SK-N-SH treated with all-trans-retinoic acid at 6 μM for 48 hours (cell line): ENCODE data around the gene ATCAY.

Source experiments
- ATAC-seq: fragments of 200-7000 bp; cut with Tn5 transposase; 3 replicates; pipeline ENCODE4 v1.9.1; 2020; ENCODE audit warnings: mild to moderate bottlenecking, moderate library complexity
- ARNTL ChIP-seq: fragments of 450-650 bp; formaldehyde crosslinking; IDR thresholded peaks from 2 replicates; pipeline ENCODE4 v1.5.0; 2020; ENCODE audit warnings: low read depth, mild to moderate bottlenecking, moderate library complexity, borderline replicate concordance
- CREB5 ChIP-seq: fragments of 250-450 bp; sonication (Bioruptor Pico); IDR thresholded peaks from 2 replicates; pipeline ENCODE4 v1.5.1; 2020; ENCODE audit warnings: low read depth, mild to moderate bottlenecking, moderate library complexity
- CSRNP3 ChIP-seq: fragments of 250-450 bp; sonication (Bioruptor Pico); IDR thresholded peaks from 2 replicates; pipeline ENCODE4 v1.5.1; 2021; ENCODE audit warnings: mild to moderate bottlenecking, moderate library complexity
- ESRRG ChIP-seq: fragments of 250-450 bp; sonication (Bioruptor Pico); IDR thresholded peaks from 2 replicates; pipeline ENCODE4 v1.6.1; 2021; ENCODE audit warnings: mild to moderate bottlenecking
- OSR1 ChIP-seq: fragments of 250-450 bp; sonication (Bioruptor Pico); IDR thresholded peaks from 2 replicates; pipeline ENCODE4 v1.8.0; 2022; ENCODE audit warnings: moderate library complexity, mild to moderate bottlenecking, inconsistent platforms
- PATZ1 ChIP-seq: fragments of 250-450 bp; sonication (Bioruptor Pico); IDR thresholded peaks from 2 replicates; pipeline ENCODE4 v1.8.0; 2020; ENCODE audit warnings: mild to moderate bottlenecking, moderate library complexity, borderline replicate concordance
- POU6F1 ChIP-seq: fragments of 250-450 bp; sonication (Bioruptor Pico); IDR thresholded peaks from 2 replicates; pipeline ENCODE4 v1.8.0; 2021; ENCODE audit warnings: low read depth, mild to moderate bottlenecking, moderate library complexity, borderline replicate concordance
- PPARA ChIP-seq: fragments of 250-450 bp; sonication (Bioruptor Pico); IDR thresholded peaks from 2 replicates; pipeline ENCODE4 v1.5.0; 2020; ENCODE audit warnings: mild to moderate bottlenecking, borderline replicate concordance
- RARB ChIP-seq: fragments of 250-450 bp; sonication (Bioruptor Pico); IDR thresholded peaks from 2 replicates; pipeline ENCODE4 v1.8.0; 2021; ENCODE audit warnings: mild to moderate bottlenecking, moderate library complexity
- SNAI2 ChIP-seq: fragments of 250-450 bp; sonication (Bioruptor Pico); IDR thresholded peaks from 2 replicates; pipeline ENCODE4 v1.5.0; 2020; ENCODE audit warnings: mild to moderate bottlenecking, moderate library complexity
- TOX ChIP-seq: fragments of 250-450 bp; sonication (Bioruptor Pico); IDR thresholded peaks from 2 replicates; pipeline ENCODE4 v1.8.0; 2021; ENCODE audit warnings: mild to moderate bottlenecking, moderate library complexity, borderline replicate concordance
- TSHZ2 ChIP-seq: fragments of 250-450 bp; sonication (Bioruptor Pico); IDR thresholded peaks from 2 replicates; pipeline ENCODE4 v1.5.0; 2020; ENCODE audit warnings: mild to moderate bottlenecking, moderate library complexity
- ZC3H10 ChIP-seq: fragments of 250-450 bp; sonication (Bioruptor Pico); IDR thresholded peaks from 2 replicates; pipeline ENCODE4 v1.5.1; 2021; ENCODE audit warnings: mild to moderate bottlenecking, moderate library complexity
- ZFP3 ChIP-seq: fragments of 250-450 bp; sonication (Bioruptor Pico); IDR thresholded peaks from 2 replicates; pipeline ENCODE4 v1.5.0; 2020; ENCODE audit warnings: mild to moderate bottlenecking, moderate library complexity
- ZNF565 ChIP-seq: fragments of 450-650 bp; formaldehyde crosslinking; conservative IDR thresholded peaks from 2 replicates; pipeline ENCODE4 v1.5.0; 2020; ENCODE audit warnings: low read depth, mild to moderate bottlenecking, moderate library complexity
- ZNF70 ChIP-seq: fragments of 450-650 bp; formaldehyde crosslinking; IDR thresholded peaks from 2 replicates; pipeline ENCODE4 v1.5.0; 2020; ENCODE audit warnings: mild to moderate bottlenecking, moderate library complexity

The ATCAY gene

GRCh38 chr19:3860499-3860898 is 20.0 kb upstream of the ATCAY start (continued):
- TF ChIP-seq TSHZ2: no peak

GRCh38 chr19:3862826-3863500 is 17.5 kb upstream of the ATCAY start:
- TF ChIP-seq PPARA (CRISPR knock-in tag): no peak
- TF ChIP-seq ESRRG (CRISPR knock-in tag): no peak
- no peak for TF ChIP-seq ZC3H10 (CRISPR knock-in tag)
- no peak for TF ChIP-seq ZNF70 (CRISPR knock-in tag)
- ATAC-seq: no peak

GRCh38 chr19:3863648-3864047 is 16.8 kb upstream of the ATCAY start:
- TF ChIP-seq POU6F1 (CRISPR knock-in tag) (no peak), ZC3H10 (CRISPR knock-in tag) (no peak), ZNF565 (CRISPR knock-in tag) (no peak), ARNTL (CRISPR knock-in tag) (no peak), PPARA (CRISPR knock-in tag) (no peak), TSHZ2 (no peak), SNAI2 (CRISPR knock-in tag) (no peak), RARB (CRISPR knock-in tag) (no peak), OSR1 (CRISPR knock-in tag) (no peak), ZFP3 (no peak)

GRCh38 chr19:3866910-3867638 is 13.4 kb upstream of the ATCAY start:
- no peak for TF ChIP-seq CREB5 (CRISPR knock-in tag)
- no peak for TF ChIP-seq SNAI2 (CRISPR knock-in tag)
- TF ChIP-seq OSR1 (CRISPR knock-in tag): no peak
- TF ChIP-seq PATZ1 (CRISPR knock-in tag): no peak
- TF ChIP-seq PPARA (CRISPR knock-in tag): no peak
- no peak for TF ChIP-seq CSRNP3 (CRISPR knock-in tag)
- TF ChIP-seq ARNTL (CRISPR knock-in tag): no peak
- no peak for TF ChIP-seq TOX
- no peak for TF ChIP-seq ESRRG (CRISPR knock-in tag)
- no peak for TF ChIP-seq POU6F1 (CRISPR knock-in tag)

More at GRCh38 chr19:3863648-3864047, 16.8 kb upstream of the ATCAY start:
- no peak for ATAC-seq

More at GRCh38 chr19:3866910-3867638, 13.4 kb upstream of the ATCAY start:
- ATAC-seq: no peak; the same call in 2 of the 3 replicates
